Activated T-helper 1 cell treated with anti-CD3 and anti-CD28 coated beads, Interleukin-2, amount 50 U/mL, for 16 hours (primary cell): ENCODE results near the gene SALL3.

Experiments used
- DNase-seq, 2 donors: peaks; one replicate each; pipeline ENCODE4 v3.0.0-alpha.2; 2020; ENCODE audit warnings: low read depth in 1 of 2, low spot score in 1 of 2

Gene SALL3

DNA sequence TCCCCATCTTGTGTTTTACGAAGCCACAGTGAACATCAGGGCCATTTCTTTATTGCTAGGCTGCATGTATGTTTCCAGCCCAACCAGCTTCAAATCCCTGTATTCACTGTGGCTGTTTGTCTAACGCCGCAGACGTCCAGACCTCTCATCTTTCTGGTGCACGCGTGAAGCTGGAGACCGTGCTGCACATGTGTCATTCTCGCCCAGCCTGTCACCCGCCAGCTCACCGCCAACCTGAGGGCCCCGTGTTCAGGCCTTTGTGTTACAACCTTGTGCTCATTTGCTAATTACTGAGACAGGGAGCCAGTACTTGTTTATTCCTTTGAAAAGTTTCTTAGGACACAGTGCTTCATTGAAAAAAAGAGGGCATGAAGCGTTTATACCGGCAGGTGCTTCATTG, 21.4 kb downstream of the SALL3 start:
- no peak for DNase-seq

GRCh38 chr18:79005653-79006052, 26.0 kb downstream of the SALL3 start:
- DNase-seq = no peak

- DNase-seq = no peak
Observed at GRCh38 chr18:79006106-79006795, 26.6 kb downstream of the SALL3 start.

DNA sequence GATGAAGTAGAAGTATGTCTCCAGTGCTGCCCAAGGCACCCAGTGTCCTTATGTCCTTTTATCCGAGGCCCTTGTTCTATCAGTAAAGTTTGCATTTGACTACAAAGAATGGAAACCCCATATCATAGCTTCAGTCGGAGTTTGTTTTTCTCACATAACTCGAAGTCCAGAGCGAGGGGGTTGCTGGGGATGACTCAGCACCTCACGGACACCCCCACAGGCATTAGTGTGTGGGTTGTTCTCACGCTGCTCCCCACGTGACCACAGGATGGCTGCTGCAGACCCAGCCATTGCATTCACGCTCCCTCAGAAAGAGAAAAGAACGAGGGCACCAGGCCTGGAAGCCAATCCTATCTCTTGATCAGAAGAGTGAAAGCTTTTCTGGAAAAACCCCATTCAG, 27.8 kb downstream of the SALL3 start:
- DNase-seq = no peak

DNA sequence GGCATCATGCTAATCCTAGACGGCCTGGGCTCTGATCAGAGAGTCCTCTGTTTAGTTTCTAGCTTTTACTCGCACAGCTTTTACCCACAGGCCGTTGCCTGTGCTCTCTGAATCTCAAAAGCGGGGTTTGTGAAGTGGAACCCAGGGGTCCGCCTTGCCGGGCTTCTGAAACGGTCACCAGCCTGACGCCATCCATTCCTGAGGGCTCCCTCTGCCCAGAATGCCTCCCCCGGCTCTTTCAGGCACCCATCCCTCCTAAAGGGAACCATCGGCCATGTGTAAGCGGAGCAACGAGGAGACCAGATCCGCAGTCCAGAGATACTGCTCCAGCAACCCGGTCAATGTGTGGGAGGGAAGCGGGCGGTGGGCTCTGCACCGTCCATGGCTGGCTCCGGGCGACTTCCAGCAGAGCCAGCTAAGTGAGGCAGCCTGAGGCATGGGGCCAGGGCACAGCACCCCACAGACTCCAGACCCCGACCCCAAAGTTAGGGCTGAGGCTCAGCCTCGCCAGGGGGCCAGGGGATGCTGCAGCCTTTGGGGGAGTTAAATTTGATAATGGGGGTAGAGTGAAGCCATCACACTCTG, 28.8 kb downstream of the SALL3 start:
- no peak for DNase-seq

DNA sequence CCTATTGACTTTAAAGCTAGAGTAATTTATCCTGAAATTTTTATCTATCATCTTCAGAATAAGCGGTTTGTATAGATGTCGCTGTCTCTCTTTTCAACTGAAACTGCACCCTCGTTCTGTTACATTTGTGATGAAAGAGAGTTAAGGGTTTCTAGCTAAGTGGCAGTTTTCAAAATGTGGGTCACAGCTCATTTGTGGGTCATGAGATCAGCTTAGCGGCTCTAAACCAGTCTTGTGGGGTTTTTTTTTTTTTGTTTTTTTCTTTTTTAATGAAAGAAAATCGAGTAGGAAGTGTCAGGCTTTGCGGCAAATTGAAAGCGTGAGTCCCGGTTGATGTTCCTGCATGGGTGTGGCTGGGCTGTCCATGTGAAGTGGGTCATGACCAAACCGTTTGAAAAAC, 31.2 kb downstream of the SALL3 start:
- no peak for DNase-seq

DNA sequence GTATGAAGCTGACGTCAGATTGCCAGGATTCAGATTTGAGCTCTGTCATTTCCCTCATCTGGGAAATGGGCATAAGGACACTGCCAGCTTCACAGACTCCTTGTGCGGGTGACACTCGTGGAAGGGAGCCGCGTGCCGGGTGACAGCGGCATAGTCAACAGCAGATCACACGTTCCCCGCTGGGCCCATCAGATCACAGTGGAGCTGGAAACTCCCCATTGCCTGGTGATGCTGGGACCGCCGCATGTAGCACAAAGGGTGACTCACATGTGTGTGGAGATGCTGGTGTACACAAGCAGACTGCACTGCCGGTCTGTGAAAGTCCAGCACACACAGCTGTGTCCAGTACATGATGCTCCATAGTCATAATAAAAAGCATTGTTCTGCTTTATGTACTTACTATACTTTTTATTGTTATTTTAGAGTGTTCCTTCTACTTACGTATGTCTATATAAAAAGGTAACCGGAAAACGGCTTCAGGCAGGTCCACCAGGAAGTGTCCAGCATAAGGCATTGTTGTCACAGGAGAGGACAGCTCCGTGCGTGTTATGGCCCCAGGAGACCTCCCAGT, 31.8 kb downstream of the SALL3 start:
- DNase-seq = no peak

- DNase-seq = no peak
Observed at GRCh38 chr18:79013869-79014268, 34.3 kb downstream of the SALL3 start.

GRCh38 chr18:79018911-79019310, 39.3 kb downstream of the SALL3 start:
- no peak for DNase-seq

- no peak for DNase-seq
Observed at GRCh38 chr18:79019881-79020280, 40.3 kb downstream of the SALL3 start.

DNA sequence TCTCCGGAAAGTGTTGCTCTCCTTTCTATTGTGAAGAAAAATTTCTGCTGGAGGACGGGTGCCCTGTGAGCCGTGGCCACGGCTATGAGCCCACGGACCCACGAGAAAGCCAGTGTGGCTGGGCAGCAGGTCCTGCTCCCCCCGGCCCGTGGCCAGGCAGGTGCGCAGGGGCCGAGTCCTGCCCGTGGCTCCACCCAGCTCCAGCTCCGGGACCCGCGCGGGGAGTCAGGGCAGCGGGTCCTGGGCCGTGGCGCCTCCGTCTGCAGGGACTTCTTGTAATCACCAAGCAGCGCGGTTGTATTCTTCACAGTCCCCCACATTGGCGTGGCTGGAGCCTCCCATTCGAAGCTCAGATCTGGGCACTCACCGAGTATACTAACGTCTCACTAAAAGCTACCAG, 43.0 kb downstream of the SALL3 start:
- DNase-seq = no peak

DNA sequence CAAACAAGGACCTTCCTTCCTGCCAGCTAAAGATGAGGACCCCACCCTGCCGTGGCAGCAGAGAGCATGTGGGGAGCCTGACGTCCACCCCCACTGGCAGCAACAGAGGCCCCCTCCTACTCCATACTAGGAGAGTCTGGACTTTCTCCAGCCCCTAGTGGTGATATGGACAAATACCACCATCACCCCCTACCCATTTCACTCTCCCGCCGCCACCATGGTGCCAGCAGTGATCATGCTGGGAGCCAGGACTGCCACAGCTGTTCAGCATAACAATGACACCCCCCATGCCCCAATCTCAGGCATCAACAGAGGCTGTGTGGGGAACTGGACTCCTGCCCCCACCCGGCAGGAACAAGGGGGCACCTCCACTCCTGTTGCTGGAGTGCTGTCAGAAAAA, 46.9 kb downstream of the SALL3 start:
- no peak for DNase-seq

DNA sequence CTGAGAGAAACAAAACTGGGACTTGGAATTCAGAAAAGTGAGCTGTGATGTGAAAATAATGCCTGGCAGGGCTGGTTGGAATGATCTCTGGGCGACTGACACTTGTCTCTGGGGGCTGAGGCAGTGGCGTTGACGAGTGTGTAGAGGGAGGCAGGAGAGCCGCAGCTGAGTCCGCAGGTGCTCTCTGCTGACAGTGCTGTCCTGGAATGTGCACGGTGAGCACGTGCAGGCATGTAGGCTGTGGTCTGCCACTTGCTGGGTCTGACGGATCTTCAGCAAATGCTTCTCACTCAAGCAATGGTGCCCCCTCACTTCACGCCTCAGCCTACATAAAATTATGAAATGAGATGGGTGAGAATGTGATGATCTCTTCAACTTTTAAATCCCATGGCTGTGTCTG, 51.1 kb downstream of the SALL3 start:
- no peak for DNase-seq

DNA sequence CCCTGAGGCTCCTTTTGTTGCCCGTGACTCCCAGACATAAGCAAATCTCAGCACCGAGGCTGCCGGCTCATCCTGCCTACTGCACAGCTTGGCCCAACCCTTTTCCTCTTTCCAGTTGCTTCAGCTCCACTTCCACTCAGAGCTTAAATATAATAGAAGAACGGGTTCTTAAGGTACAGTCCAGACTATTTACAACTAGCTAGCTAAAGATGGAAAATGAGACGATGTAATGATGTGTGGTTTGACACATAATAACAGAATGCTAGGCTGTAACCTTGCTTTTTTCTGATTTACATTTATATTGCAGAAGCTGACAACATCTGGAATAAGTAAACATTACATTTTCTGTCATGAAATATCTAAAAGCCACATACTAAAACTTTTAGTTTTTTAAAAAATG, 62.7 kb downstream of the SALL3 start:
- DNase-seq = no peak

- DNase-seq = no peak
Observed at GRCh38 chr18:79043288-79043687, 63.7 kb downstream of the SALL3 start.

DNA sequence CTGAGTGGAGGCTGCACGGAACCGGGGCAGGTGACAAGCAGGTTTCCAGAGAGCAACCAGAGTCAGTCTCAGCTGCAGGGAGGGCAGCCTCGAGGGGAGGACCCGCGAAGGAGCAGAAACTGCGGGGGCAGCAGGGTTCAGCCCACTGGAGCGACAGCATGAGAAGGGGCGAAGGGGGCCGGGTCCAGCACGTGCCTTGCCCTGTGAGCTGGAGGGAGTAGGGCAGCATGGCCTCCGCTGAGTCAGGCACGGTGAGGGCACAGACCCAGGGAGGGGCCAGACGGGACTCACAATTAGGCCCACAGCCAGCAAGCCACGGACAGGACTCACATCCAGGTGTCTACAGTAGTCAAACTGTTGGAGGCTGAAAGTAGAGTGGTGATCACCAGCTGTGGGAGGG, 66.9 kb downstream of the SALL3 start:
- no peak for DNase-seq

DNA sequence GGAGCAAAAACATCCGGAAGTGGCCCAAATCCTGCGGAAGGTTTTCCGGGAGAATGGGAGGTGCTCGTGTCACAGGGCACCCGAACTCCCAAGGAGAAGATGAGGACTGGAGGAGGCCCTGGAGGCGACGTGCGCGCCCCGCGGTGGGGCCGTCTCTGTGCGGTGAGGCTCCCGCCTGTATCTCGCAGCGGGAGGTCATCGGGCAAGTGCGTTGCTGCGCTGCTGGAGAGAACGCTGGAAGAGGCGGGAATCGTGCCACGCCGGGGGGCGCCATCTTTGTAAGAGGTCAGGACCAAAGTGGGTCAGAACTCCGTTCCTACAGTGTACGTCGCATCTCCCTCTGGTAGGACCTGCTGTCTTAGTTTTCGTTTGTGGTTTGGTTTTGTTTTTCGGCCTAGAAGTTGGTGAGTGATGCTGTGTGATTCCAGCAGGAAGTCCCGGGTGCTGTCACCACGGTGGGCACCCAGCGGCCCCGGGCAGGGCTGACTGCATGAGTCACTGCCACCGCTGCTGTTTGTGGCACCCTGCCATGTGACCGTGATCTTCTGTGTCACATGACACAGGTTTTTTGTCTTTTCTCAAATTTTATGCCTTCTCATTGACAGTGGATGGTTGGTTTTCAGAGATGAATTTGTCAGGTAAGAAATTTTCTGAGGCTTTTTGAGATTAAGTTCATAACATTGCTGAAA, 68.1 kb downstream of the SALL3 start:
- DNase-seq = no peak

GRCh38 chr18:79048245-79048632, 68.6 kb downstream of the SALL3 start:
- no peak for DNase-seq

DNA sequence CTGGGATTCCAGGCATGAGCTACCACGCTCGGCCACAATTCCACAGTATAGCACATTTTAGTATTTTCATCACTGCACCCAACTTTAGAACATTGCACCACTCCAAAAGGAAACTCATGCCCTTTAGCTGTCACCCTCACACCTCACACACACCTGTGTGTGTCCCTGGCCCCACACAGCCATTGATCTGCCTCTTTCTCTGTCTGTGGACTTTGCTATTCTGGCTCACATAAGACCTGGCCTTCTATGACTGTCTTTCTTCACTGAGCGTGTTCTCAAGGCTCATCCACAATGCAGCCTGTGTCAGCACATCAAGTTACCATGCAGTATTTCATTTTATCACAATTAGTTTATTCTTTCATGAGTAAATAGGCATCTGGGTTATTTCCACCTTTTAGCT, 69.9 kb downstream of the SALL3 start:
- no peak for DNase-seq
